Liver (tissue), 9 donors: ENCODE data around the gene RASEF. TPM values are rescaled to one million over a fixed set of nuclear protein-coding genes. Genes with fewer than 3 reads are reported as not detected.

Source experiments
- DNase-seq: peaks from one replicate; pipeline ENCODE4 v3.0.0-alpha.2; 2017; ENCODE audit warnings: low spot score
- H3K27ac ChIP-seq, 2 donors: one replicate each; pipeline ENCODE4 v1.7.0; 2013; ENCODE audit warnings: inconsistent platforms in 2 of 2, low read length in 2 of 2, control low read depth in 1 of 2, low read depth in 1 of 2, mild to moderate bottlenecking in 1 of 2
- H3K27me3 ChIP-seq, 4 donors: one replicate each; pipeline versions ENCODE4 v1.6.1 to v1.7.0; 2013; ENCODE audit warnings: low read length in 3 of 4, inconsistent platforms in 1 of 4, mild to moderate bottlenecking in 1 of 4, moderate library complexity in 1 of 4; ENCODE audit not compliant: control insufficient read depth in 4 of 4, insufficient read depth in 4 of 4
- H3K36me3 ChIP-seq, 4 donors: one replicate each; pipeline versions ENCODE4 v1.6.1 to v1.7.0; 2013; ENCODE audit warnings: low read length in 3 of 4, mild to moderate bottlenecking in 3 of 4, low read depth in 1 of 4, moderate library complexity in 1 of 4; ENCODE audit not compliant: control insufficient read depth in 4 of 4, insufficient read depth in 3 of 4
- H3K4me1 ChIP-seq, 4 donors: one replicate each; pipeline versions ENCODE4 v1.6.1 to v1.7.0; 2013; ENCODE audit warnings: low read length in 3 of 4, mild to moderate bottlenecking in 3 of 4, moderate library complexity in 1 of 4; ENCODE audit not compliant: control insufficient read depth in 4 of 4, insufficient read depth in 4 of 4
- H3K4me3 ChIP-seq, 3 donors: one replicate each; pipeline versions ENCODE4 v1.6.1 to v1.7.0; 2013; ENCODE audit warnings: low read length in 3 of 3, control low read depth in 1 of 3, low read depth in 1 of 3, mild to moderate bottlenecking in 1 of 3
- H3K9ac ChIP-seq, 2 donors: one replicate each; pipeline ENCODE4 v1.7.0; 2013; ENCODE audit warnings: low read length in 2 of 2, mild to moderate bottlenecking in 2 of 2, moderate library complexity in 2 of 2, control low read depth in 1 of 2, low read depth in 1 of 2
- H3K9me3 ChIP-seq, 4 donors: one replicate each; pipeline versions ENCODE4 v1.6.1 to v1.7.0; 2013; ENCODE audit warnings: low read length in 3 of 4; ENCODE audit not compliant: control insufficient read depth in 4 of 4
- GABPA ChIP-seq, 2 donors: IDR thresholded peaks in 1 of 2; conservative IDR thresholded peaks in 1 of 2; 2 replicates each; pipeline ENCODE4 v1.6.1; 2016; ENCODE audit warnings: antibody characterized with exemption in 2 of 2, mild to moderate bottlenecking in 1 of 2, moderate library complexity in 1 of 2
- HNF4A ChIP-seq, 2 donors: conservative IDR thresholded peaks; 2 replicates each; pipeline ENCODE4 v1.6.1; 2016; ENCODE audit warnings: antibody characterized with exemption in 2 of 2, mild to moderate bottlenecking in 2 of 2
- HNF4G ChIP-seq: IDR thresholded peaks from 2 replicates; pipeline ENCODE4 v1.6.1; 2016; ENCODE audit warnings: antibody characterized with exemption
- JUND ChIP-seq, 2 donors: IDR thresholded peaks; 2 replicates each; pipeline ENCODE4 v1.6.1; 2016; ENCODE audit warnings: antibody characterized with exemption in 2 of 2
- MAX ChIP-seq: IDR thresholded peaks from 2 replicates; pipeline ENCODE4 v1.6.1; 2016; ENCODE audit warnings: antibody characterized with exemption
- NR2F2 ChIP-seq: IDR thresholded peaks from 2 replicates; pipeline ENCODE4 v1.6.1; 2016; ENCODE audit warnings: antibody characterized with exemption
- RAD21 ChIP-seq, 2 donors: IDR thresholded peaks; 2 replicates each; pipeline ENCODE4 v1.6.1; 2016; ENCODE audit warnings: antibody characterized with exemption in 2 of 2, mild to moderate bottlenecking in 2 of 2
- RXRA ChIP-seq, 2 donors: IDR thresholded peaks; 2 replicates each; pipeline ENCODE4 v1.6.1; 2017 to 2018; ENCODE audit warnings: antibody characterized with exemption in 2 of 2, mild to moderate bottlenecking in 1 of 2
- SP1 ChIP-seq: IDR thresholded peaks from 2 replicates; pipeline ENCODE4 v1.6.1; 2018; ENCODE audit warnings: antibody characterized with exemption, mild to moderate bottlenecking
- TAF1 ChIP-seq: conservative IDR thresholded peaks from 2 replicates; pipeline ENCODE4 v1.6.1; 2016; ENCODE audit warnings: antibody characterized with exemption, mild to moderate bottlenecking
- YY1 ChIP-seq: IDR thresholded peaks from 2 replicates; pipeline ENCODE4 v1.6.1; 2016; ENCODE audit warnings: antibody characterized with exemption, mild to moderate bottlenecking
- WGBS: extraction: QIAGEN DNeasy Blood & Tissue Kit; methylation state at CpG from one replicate; pipeline ENCODE4 v1.1.7; 2013; 5-methylcytosine and 5-hydroxymethylcytosine counted together
- polyA plus RNA-seq, 2 donors: library from polyadenylated mRNA; stranded (reverse) in 1 of 2; unstranded in 1 of 2; fragments of 200-250 nt in 1 of 2; fragments of >200 nt in 1 of 2; fragmentation: Nextera tagmentation in 1 of 2; extraction: Ambion mirVana in 1 of 2; gene quantifications; one replicate each; pipeline versions ENCODE4 v1.2.1 to v1.2.3, GENCODE V29; 2013 to 2015
- total RNA-seq, 2 donors: library from RNA; depleted of rRNA; stranded (reverse); fragments of >200 nt; gene quantifications; one replicate each; pipeline ENCODE4 v1.2.3, GENCODE V29; 2014
- TF ChIP-seq, protein P1 (sequence below): IDR thresholded peaks from 2 replicates; pipeline ENCODE4 v1.6.1; 2016; ENCODE audit warnings: antibody characterized with exemption, mild to moderate bottlenecking
- TF ChIP-seq, protein P2 (sequence below): fragments of 150-350 bp; IDR thresholded peaks from 2 replicates; pipeline ENCODE4 v1.5.1; 2017; ENCODE audit warnings: improper control_type of control experiment, low read depth, low read length; ENCODE audit not compliant: missing input control
- TF ChIP-seq, protein P3 (sequence below): IDR thresholded peaks from 2 replicates; pipeline ENCODE4 v1.6.1; 2016; ENCODE audit warnings: antibody characterized with exemption
- donor health status: healthy.
- donor health status: healthy.
- donor health status: healthy.
- donor health status: healthy.
- donor health status: healthy.

RASEF gene
- total and polyA plus RNA-seq, 4 donors = 0.14 to 1.5 (median 0.39) TPM

DNA sequence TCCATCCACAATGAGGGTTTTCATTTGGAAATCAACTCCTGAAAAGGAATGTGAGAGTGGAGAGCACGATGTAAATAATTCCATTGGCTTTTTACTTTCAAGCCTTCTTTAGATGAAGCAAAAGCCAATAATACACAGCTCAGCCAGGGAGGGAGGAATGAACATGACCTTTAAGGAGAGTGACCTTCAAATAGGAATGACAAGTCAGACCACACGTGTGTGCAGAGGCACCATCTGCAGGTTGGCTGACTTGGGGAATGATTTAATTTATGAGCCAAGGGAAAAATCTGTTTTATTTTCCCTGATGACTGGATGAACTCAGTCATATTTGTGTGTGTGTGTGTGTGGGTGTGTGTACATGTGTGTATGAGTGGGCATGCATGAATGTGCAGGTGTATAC is 64.5 kb downstream of the RASEF start (continued):
- TF ChIP-seq, protein P1, sequence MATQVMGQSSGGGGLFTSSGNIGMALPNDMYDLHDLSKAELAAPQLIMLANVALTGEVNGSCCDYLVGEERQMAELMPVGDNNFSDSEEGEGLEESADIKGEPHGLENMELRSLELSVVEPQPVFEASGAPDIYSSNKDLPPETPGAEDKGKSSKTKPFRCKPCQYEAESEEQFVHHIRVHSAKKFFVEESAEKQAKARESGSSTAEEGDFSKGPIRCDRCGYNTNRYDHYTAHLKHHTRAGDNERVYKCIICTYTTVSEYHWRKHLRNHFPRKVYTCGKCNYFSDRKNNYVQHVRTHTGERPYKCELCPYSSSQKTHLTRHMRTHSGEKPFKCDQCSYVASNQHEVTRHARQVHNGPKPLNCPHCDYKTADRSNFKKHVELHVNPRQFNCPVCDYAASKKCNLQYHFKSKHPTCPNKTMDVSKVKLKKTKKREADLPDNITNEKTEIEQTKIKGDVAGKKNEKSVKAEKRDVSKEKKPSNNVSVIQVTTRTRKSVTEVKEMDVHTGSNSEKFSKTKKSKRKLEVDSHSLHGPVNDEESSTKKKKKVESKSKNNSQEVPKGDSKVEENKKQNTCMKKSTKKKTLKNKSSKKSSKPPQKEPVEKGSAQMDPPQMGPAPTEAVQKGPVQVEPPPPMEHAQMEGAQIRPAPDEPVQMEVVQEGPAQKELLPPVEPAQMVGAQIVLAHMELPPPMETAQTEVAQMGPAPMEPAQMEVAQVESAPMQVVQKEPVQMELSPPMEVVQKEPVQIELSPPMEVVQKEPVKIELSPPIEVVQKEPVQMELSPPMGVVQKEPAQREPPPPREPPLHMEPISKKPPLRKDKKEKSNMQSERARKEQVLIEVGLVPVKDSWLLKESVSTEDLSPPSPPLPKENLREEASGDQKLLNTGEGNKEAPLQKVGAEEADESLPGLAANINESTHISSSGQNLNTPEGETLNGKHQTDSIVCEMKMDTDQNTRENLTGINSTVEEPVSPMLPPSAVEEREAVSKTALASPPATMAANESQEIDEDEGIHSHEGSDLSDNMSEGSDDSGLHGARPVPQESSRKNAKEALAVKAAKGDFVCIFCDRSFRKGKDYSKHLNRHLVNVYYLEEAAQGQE = no peak
- TF ChIP-seq MAX = no peak
- TF ChIP-seq JUND (IDR thresholded peaks at IDR 0.05) = no peak

DNA sequence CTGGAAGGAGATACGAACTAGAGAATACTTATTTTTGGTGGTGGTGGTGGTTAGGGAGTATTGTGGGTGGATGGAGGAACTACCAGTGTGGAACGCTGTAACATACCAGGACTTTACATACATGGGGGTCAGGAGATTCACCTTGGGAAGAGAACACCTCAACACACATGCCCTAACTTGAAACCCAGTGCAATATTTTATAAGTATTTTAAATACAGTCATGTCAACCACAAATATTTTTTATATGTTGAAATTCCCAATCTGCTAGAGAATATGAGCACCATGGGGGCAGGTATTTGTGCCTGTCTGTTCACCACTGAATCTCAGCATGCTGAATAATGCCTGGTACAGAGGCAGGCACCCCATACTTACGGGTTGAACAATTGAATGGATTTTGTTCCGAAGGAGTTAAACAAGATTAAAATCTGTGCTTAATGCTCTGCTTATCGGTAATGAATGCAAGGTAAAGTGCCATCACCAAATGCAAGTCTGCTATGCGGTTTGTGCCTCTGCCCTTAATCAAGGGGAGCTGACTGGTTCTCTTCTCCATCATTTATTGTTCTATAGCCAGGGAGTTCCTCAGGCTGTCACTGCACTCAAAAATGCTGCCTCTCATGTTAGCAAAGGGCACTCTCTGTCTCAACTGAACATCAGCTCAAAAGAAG is 65.3 kb downstream of the RASEF start:
- H3K9ac ChIP-seq = no peak overlapping the region
- no peaks in the 10 kb centered on the region for H3K36me3 ChIP-seq
- no peaks in the 10 kb centered on the region for H3K4me1 ChIP-seq
- no peak overlapping the region for H3K27ac ChIP-seq
- no peaks in the 10 kb centered on the region for H3K9me3 ChIP-seq
- no peak for DNase-seq
- 89% methylated on average over 6 of the region's 6 CpGs for WGBS
- no peaks in the 10 kb centered on the region for H3K27me3 ChIP-seq
- TF ChIP-seq, protein P1 = no peak
- TF ChIP-seq MAX (no peak), GABPA (IDR thresholded peaks at IDR 0.05 in 1 of 2, conservative IDR thresholded peaks at IDR 0.05 in 1 of 2) (no peak), RXRA (IDR thresholded peaks at IDR 0.05) (no peak), HNF4G (no peak), NR2F2 (no peak)
- TF ChIP-seq, protein P2, sequence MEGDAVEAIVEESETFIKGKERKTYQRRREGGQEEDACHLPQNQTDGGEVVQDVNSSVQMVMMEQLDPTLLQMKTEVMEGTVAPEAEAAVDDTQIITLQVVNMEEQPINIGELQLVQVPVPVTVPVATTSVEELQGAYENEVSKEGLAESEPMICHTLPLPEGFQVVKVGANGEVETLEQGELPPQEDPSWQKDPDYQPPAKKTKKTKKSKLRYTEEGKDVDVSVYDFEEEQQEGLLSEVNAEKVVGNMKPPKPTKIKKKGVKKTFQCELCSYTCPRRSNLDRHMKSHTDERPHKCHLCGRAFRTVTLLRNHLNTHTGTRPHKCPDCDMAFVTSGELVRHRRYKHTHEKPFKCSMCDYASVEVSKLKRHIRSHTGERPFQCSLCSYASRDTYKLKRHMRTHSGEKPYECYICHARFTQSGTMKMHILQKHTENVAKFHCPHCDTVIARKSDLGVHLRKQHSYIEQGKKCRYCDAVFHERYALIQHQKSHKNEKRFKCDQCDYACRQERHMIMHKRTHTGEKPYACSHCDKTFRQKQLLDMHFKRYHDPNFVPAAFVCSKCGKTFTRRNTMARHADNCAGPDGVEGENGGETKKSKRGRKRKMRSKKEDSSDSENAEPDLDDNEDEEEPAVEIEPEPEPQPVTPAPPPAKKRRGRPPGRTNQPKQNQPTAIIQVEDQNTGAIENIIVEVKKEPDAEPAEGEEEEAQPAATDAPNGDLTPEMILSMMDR = no peak
- no peak overlapping the region for H3K4me3 ChIP-seq

DNA sequence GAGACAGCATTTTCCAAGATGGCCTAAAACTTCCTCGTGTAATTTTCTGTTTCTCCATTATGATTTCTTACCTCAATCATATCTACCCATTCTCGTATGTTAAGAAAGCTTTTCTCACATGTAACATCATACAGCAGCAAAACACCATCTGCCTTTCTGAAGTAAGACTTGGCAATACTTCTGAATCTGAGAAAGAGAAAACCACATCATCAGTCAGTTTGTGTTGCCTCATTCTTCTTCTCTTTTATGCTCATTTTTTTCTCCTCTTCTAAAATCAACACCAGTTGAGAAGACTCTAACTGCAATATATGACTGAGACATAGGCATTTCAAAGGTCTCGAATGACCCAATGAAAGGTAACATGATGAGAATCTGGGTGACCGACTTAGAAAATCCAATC is 66.0 kb downstream of the RASEF start:
- Histone ChIP-seq H3K36me3 (no peaks in the 10 kb centered on the region), H3K4me1 (no peaks in the 10 kb centered on the region), H3K27me3 (no peaks in the 10 kb centered on the region), H3K27ac (no peak overlapping the region), H3K9me3 (no peaks in the 10 kb centered on the region), H3K9ac (no peak overlapping the region), H3K4me3 (no peak overlapping the region)
- WGBS = 81% methylated on average over 4 of the region's 4 CpGs
- DNase-seq = no peak
- TF ChIP-seq GABPA (IDR thresholded peaks at IDR 0.05 in 1 of 2, conservative IDR thresholded peaks at IDR 0.05 in 1 of 2) (no peak), SP1 (no peak), YY1 (no peak), MAX (no peak), NR2F2 (no peak), HNF4A (conservative IDR thresholded peaks at IDR 0.05) (no peak), TAF1 (no peak), RXRA (IDR thresholded peaks at IDR 0.05) (no peak), RAD21 (IDR thresholded peaks at IDR 0.05) (no peak), JUND (IDR thresholded peaks at IDR 0.05) (no peak)
- TF ChIP-seq, protein P3, sequence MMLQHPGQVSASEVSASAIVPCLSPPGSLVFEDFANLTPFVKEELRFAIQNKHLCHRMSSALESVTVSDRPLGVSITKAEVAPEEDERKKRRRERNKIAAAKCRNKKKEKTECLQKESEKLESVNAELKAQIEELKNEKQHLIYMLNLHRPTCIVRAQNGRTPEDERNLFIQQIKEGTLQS = no peak
- TF ChIP-seq, protein P2 = no peak
